Measurements from ENCODE around the gene CD1B. TPM values are rescaled to one million over a fixed set of nuclear protein-coding genes. Genes with fewer than 3 reads are reported as not detected.
A peak's percentile ranks its signal among the peaks of the same experiment; 100 is the strongest.

The CD1B gene
- total RNA-seq (2011; cell fraction: chromatin; rRNA removed; ENCODE audit: low replicate concordance): not detected in 2 replicates
- not detected in 2 replicates for total RNA-seq (2011; cell fraction: nucleolus; rRNA removed)
- total RNA-seq (2011; cell fraction: nucleoplasm; rRNA removed): not detected in 2 replicates
- total RNA-seq (2014; rRNA removed) (not detected in 2 replicates), total RNA-seq (2014; rRNA removed; fragmentation: Illumina TruSeq; extraction: Trizol) (not detected in 2 replicates), total RNA-seq (2015; rRNA removed; fragmentation: Illumina TruSeq; extraction: Trizol) (not detected in 2 replicates), total RNA-seq (2021) (not detected in 2 replicates), polyA plus RNA-seq (2011; rRNA removed) (not detected in 2 replicates), polyA plus RNA-seq (2014; fragmentation: Illumina TruSeq; extraction: Trizol) (not detected in 2 replicates), polyA plus RNA-seq (2014; fragmentation: Nextera tagmentation; extraction: Ambion mirVana) (not detected), polyA plus RNA-seq (2014; rRNA removed) (not detected in 2 replicates), polyA minus RNA-seq (2011; rRNA and poly(A)+ RNA removed) (not detected in 2 replicates), Bru-seq, nascent RNA (not detected), BruChase-seq, experiment 1, labeled RNA remaining after a 2-hour chase (not detected), BruChase-seq, experiment 2, labeled RNA remaining after a 6-hour chase (percentile 16 among the genes with signal in this experiment)
- not detected in 2 replicates for polyA plus RNA-seq (2011; cell fraction: cytosol; rRNA removed)
- polyA plus RNA-seq (2011; cell fraction: nucleus; rRNA removed): not detected in 2 replicates
- not detected in 2 replicates for polyA plus RNA-seq (2012)
- polyA minus RNA-seq (2011; cell fraction: cytosol; rRNA and poly(A)+ RNA removed): not detected in 2 replicates
- not detected in 2 replicates for polyA minus RNA-seq (2011; cell fraction: nucleus; rRNA and poly(A)+ RNA removed)
- long read RNA-seq, experiment 1: 0 reads
- long read RNA-seq, experiment 2: 0 reads
- long read RNA-seq, experiment 3: 0 reads

DNA sequence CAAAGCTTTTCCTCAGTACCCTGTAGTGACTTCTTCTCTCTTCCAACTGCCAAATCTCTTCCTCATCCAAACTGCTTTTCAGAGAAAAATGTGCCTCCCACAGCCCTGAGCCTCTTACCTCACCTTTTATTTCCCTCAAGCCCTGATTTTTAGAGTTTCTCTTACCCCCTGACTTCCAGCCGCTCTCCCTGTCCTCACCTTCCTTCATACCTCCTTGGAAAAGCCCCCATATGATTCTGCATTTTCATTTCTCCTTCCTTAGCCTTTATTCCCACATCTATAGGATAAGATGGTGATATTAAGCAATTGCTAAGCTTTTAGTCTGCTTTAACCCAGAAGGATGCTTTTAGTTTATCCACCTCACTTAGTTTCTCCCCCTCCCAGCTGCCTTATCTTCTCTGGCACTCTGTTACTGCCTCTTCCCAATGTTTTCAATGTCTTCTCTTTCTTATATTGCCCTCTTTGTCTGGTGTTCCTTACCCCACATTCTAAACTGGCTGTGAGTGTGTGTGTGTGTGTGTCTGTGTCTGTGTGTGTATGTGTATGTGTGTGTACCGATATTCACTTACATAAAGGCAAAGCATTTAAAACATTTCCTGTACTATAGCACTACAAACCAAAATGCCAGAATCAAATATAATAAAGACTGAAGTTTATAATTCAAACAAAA is at the start of gene CD1B:
Gene CD1B, minus strand, starts transcription at position 51 of the 670 bp plus-strand sequence. CDS start 108 bp downstream, outside the sequence.
- in situ Hi-C loops (cut with MboI): no loop called here
- POLR2A ChIA-PET: no interaction called here

More for the DNA sequence above, at the start of gene CD1B:
- no TSS peak for BruUV-seq (replicated peaks)
- Histone ChIP-seq H3K4me1 (replicated peaks in 1 of 2; ENCODE audit: control insufficient read depth in 2 of 2, insufficient read depth in 2 of 2, low read length in 2 of 2) (no peaks in the 10 kb centered on the region; a peak in 1 of 5 replicates), H3K9me1 (ENCODE audit: control insufficient read depth, insufficient read depth, low read length) (no peaks in the 10 kb centered on the region), H3K9me3 (replicated peaks; ENCODE audit: control insufficient read depth, insufficient read depth, low read depth, low read length) (no peaks in the 10 kb centered on the region), H3K27me3 (ENCODE audit: control insufficient read depth in 2 of 2, insufficient read depth in 2 of 2, low read length in 2 of 2) (no peaks in the 10 kb centered on the region), H3K79me2 (ENCODE audit: control insufficient read depth, insufficient read depth, low read length) (no peaks in the 10 kb centered on the region), H2AFZ (ENCODE audit: low read depth, low read length) (no peak within 1 kb of the TSS), H4K20me1 (replicated peaks; ENCODE audit: control insufficient read depth, insufficient read depth, low read length) (no peaks in the 10 kb centered on the region), H3K4me2 (ENCODE audit: insufficient read depth, low read length) (no peak within 1 kb of the TSS), H3K36me3 (ENCODE audit: control insufficient read depth, insufficient read depth, low read length) (no peaks in the 10 kb centered on the region), H3K27ac (ENCODE audit: extremely low read depth, low read depth, low read length) (no peak within 1 kb of the TSS), H3K9ac (ENCODE audit: insufficient read depth in 1 of 2, low read depth in 2 of 2, low read length in 2 of 2) (no peak within 1 kb of the TSS), H3K4me3 (no peak within 1 kb of the TSS)
- intact Hi-C loops (cut with micrococcal nuclease): no loop called here
- CTCF ChIA-PET (ENCODE audit: low intra/inter-chr PET ratio): no interaction called here
- FAIRE-seq: no peak
- DNase-seq (ENCODE audit: extremely low read depth in 1 of 4, low spot score in 3 of 4): no peak
- WGBS (ENCODE audit: insufficient coverage, low coverage, missing lambda C conversion rate): 10% methylated on average over 2 of the region's 2 CpGs
- no peak for ATAC-seq
- TF ChIP-seq ZNF41 (CRISPR knock-in tag; conservative IDR thresholded peaks at IDR 0.05) (no peak), PHF21A (IDR thresholded peaks at IDR 0.05; ENCODE audit: borderline replicate concordance, low read depth) (no peak), RCOR1 (IDR thresholded peaks at IDR 0.05; ENCODE audit: borderline replicate concordance in 1 of 2, low read depth in 2 of 2, low read length in 2 of 2) (no peak), NFE2 (IDR thresholded peaks at IDR 0.05; ENCODE audit: low read depth) (no peak), TCFL5 (CRISPR knock-in tag; conservative IDR thresholded peaks at IDR 0.05) (no peak), ZNF583 (CRISPR knock-in tag; IDR thresholded peaks at IDR 0.05) (no peak), ZBTB40 (IDR thresholded peaks at IDR 0.05) (no peak), ZBTB40 (CRISPR knock-in tag; IDR thresholded peaks at IDR 0.05) (no peak), SMARCA5 (IDR thresholded peaks at IDR 0.05) (no peak), ZNF121 (CRISPR knock-in tag; conservative IDR thresholded peaks at IDR 0.05) (no peak), RBM15 (IDR thresholded peaks at IDR 0.05; ENCODE audit: insufficient read depth, low read length) (no peak), PTBP1 (IDR thresholded peaks at IDR 0.05; ENCODE audit: low read depth, low read length) (no peak)

Data from K562 (cell line).